Measurements from ENCODE around the gene ANKEF1. TPM values are rescaled to one million over a fixed set of nuclear protein-coding genes. Genes with fewer than 3 reads are reported as not detected.

ANKEF1 gene
- total and polyA plus RNA-seq, 2 experiments from 2014 or later: 4.7 to 9.7 TPM

DNA sequence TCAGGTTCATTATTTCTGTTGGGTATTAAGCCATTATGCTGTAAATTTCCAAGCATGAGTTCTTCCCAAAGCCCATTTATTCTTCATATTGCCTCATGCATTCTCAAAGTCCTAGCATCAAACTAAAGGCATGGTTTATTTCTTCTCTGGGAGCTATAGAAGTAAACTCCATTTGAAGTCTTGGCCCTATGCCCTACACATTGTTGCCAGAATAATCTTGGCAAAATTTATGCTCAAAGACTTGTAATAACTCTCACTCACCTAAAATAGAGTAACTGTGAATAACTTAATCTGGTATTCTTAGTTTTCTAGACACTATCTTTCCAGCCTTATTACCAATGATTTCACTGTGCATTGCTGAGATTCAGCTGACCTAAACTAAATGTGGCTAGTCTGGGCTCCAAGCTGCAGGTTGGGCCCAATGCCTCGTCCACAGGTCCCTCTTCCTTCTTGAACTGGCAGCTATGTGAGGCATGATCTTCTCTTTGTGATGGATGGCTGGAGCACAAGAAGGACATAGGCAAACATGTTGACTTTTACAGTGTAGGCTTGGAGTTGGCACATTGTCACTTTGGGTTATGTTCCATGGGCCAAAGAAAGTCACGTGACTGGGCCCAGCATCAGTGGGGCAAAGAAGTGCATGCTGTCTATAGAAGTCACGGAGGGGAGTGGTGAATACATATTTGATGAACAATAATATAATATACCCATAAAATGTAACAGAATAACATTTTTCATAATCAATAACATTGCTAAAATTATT, 39.1 kb upstream of the ANKEF1 start:
- Histone ChIP-seq H3F3A (replicated peaks; ENCODE audit: low read depth) (no peaks in the 10 kb centered on the region), H3K4me3 (no peak overlapping the region), H3K4me2 (no peak overlapping the region), H3K27ac (ENCODE audit: low read depth) (no peak overlapping the region), H3K36me3 (ENCODE audit: insufficient read depth) (no peaks in the 10 kb centered on the region), H3K79me2 (replicated peaks; ENCODE audit: insufficient read depth) (no peaks in the 10 kb centered on the region), H4K20me1 (replicated peaks; ENCODE audit: insufficient read depth) (no peaks in the 10 kb centered on the region), H3K9me2 (ENCODE audit: insufficient read depth) (peaks cover 5% of the 10 kb centered on the region; the same call in 1 of the 2 replicates), H2AFZ (no peak overlapping the region), H3K27me3 (ENCODE audit: insufficient read depth) (no peaks in the 10 kb centered on the region), H3K4me1 (ENCODE audit: insufficient read depth) (no peaks in the 10 kb centered on the region)
- TF ChIP-seq POLR2AphosphoS5 (IDR thresholded peaks at IDR 0.05; ENCODE audit: low read depth) (no peak), ZNF331 (CRISPR knock-in tag; IDR thresholded peaks at IDR 0.05; ENCODE audit: low read depth) (no peak), EZH2 (IDR thresholded peaks at IDR 0.05; ENCODE audit: low read depth, unreplicated experiment) (no peak), STAT1 (IDR thresholded peaks at IDR 0.05; ENCODE audit: unreplicated experiment) (no peak)
- Mint-ChIP-seq H3K27ac (no peak overlapping the region), H3K4me3 (no peak overlapping the region), H3K36me3 (ENCODE audit: low read depth) (no peaks in the 10 kb centered on the region), H3K4me1 (no peaks in the 10 kb centered on the region), H3K9me3 (no peaks in the 10 kb centered on the region), H3K27me3 (ENCODE audit: insufficient read depth, low read depth, poor library complexity) (no peaks in the 10 kb centered on the region)
- ATAC-seq: no peak
- DNase-seq (ENCODE audit: low spot score): no peak

DNA sequence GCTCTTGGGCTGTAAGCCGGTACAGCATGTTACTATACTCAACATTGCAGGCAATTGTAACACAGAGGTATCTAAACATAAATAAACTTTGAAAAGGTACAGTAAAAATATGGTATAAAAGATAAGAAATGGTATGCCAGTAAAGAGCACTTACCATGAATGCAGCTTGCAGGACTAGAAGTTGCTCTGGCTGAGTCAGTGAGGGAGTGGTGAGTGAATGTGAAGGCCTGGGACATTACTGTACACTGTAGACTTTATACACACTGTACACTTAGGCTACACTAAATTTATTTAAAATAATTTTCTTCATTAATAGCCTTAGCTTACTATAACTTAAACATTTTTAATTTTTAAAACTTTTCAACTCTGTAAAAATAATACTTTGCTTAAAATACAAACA, 37.8 kb upstream of the ANKEF1 start:
- no peaks in the 10 kb centered on the region for H3K27me3 Mint-ChIP-seq (ENCODE audit: insufficient read depth, low read depth, poor library complexity)
- H3K36me3 Mint-ChIP-seq (ENCODE audit: low read depth): no peaks in the 10 kb centered on the region
- Histone ChIP-seq H2AFZ (no peak overlapping the region), H3K4me3 (no peak overlapping the region), H3K27me3 (ENCODE audit: insufficient read depth) (no peaks in the 10 kb centered on the region), H4K20me1 (replicated peaks; ENCODE audit: insufficient read depth) (no peaks in the 10 kb centered on the region), H3K36me3 (ENCODE audit: insufficient read depth) (no peaks in the 10 kb centered on the region), H3K27ac (ENCODE audit: low read depth) (no peak overlapping the region), H3K9me2 (ENCODE audit: insufficient read depth) (peaks cover 5% of the 10 kb centered on the region; the same call in 1 of the 2 replicates), H3F3A (replicated peaks; ENCODE audit: low read depth) (no peaks in the 10 kb centered on the region), H3K4me1 (ENCODE audit: insufficient read depth) (no peaks in the 10 kb centered on the region), H3K79me2 (replicated peaks; ENCODE audit: insufficient read depth) (no peaks in the 10 kb centered on the region), H3K4me2 (no peak overlapping the region)
- no peak overlapping the region for H3K4me3 Mint-ChIP-seq
- no peaks in the 10 kb centered on the region for H3K4me1 Mint-ChIP-seq
- no peak for DNase-seq (ENCODE audit: low spot score)
- no peaks in the 10 kb centered on the region for H3K9me3 Mint-ChIP-seq
- no peak overlapping the region for H3K27ac Mint-ChIP-seq
- no peak for ATAC-seq
- TF ChIP-seq ZNF114 (CRISPR knock-in tag; IDR thresholded peaks at IDR 0.05) (no peak), ZNF331 (CRISPR knock-in tag; IDR thresholded peaks at IDR 0.05; ENCODE audit: low read depth) (no peak), EZH2phosphoT487 (IDR thresholded peaks at IDR 0.05; ENCODE audit: unreplicated experiment) (no peak), JUNB (IDR thresholded peaks at IDR 0.05; ENCODE audit: unreplicated experiment) (no peak), NANOG (IDR thresholded peaks at IDR 0.05; ENCODE audit: borderline replicate concordance) (no peak)
- TF ChIP-seq, protein P1, sequence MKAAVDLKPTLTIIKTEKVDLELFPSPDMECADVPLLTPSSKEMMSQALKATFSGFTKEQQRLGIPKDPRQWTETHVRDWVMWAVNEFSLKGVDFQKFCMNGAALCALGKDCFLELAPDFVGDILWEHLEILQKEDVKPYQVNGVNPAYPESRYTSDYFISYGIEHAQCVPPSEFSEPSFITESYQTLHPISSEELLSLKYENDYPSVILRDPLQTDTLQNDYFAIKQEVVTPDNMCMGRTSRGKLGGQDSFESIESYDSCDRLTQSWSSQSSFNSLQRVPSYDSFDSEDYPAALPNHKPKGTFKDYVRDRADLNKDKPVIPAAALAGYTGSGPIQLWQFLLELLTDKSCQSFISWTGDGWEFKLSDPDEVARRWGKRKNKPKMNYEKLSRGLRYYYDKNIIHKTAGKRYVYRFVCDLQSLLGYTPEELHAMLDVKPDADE (IDR thresholded peaks at IDR 0.05): no peak
- TF ChIP-seq, protein P2, sequence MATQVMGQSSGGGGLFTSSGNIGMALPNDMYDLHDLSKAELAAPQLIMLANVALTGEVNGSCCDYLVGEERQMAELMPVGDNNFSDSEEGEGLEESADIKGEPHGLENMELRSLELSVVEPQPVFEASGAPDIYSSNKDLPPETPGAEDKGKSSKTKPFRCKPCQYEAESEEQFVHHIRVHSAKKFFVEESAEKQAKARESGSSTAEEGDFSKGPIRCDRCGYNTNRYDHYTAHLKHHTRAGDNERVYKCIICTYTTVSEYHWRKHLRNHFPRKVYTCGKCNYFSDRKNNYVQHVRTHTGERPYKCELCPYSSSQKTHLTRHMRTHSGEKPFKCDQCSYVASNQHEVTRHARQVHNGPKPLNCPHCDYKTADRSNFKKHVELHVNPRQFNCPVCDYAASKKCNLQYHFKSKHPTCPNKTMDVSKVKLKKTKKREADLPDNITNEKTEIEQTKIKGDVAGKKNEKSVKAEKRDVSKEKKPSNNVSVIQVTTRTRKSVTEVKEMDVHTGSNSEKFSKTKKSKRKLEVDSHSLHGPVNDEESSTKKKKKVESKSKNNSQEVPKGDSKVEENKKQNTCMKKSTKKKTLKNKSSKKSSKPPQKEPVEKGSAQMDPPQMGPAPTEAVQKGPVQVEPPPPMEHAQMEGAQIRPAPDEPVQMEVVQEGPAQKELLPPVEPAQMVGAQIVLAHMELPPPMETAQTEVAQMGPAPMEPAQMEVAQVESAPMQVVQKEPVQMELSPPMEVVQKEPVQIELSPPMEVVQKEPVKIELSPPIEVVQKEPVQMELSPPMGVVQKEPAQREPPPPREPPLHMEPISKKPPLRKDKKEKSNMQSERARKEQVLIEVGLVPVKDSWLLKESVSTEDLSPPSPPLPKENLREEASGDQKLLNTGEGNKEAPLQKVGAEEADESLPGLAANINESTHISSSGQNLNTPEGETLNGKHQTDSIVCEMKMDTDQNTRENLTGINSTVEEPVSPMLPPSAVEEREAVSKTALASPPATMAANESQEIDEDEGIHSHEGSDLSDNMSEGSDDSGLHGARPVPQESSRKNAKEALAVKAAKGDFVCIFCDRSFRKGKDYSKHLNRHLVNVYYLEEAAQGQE (IDR thresholded peaks at IDR 0.05; ENCODE audit: unreplicated experiment): no peak
- TF ChIP-seq, protein P3, sequence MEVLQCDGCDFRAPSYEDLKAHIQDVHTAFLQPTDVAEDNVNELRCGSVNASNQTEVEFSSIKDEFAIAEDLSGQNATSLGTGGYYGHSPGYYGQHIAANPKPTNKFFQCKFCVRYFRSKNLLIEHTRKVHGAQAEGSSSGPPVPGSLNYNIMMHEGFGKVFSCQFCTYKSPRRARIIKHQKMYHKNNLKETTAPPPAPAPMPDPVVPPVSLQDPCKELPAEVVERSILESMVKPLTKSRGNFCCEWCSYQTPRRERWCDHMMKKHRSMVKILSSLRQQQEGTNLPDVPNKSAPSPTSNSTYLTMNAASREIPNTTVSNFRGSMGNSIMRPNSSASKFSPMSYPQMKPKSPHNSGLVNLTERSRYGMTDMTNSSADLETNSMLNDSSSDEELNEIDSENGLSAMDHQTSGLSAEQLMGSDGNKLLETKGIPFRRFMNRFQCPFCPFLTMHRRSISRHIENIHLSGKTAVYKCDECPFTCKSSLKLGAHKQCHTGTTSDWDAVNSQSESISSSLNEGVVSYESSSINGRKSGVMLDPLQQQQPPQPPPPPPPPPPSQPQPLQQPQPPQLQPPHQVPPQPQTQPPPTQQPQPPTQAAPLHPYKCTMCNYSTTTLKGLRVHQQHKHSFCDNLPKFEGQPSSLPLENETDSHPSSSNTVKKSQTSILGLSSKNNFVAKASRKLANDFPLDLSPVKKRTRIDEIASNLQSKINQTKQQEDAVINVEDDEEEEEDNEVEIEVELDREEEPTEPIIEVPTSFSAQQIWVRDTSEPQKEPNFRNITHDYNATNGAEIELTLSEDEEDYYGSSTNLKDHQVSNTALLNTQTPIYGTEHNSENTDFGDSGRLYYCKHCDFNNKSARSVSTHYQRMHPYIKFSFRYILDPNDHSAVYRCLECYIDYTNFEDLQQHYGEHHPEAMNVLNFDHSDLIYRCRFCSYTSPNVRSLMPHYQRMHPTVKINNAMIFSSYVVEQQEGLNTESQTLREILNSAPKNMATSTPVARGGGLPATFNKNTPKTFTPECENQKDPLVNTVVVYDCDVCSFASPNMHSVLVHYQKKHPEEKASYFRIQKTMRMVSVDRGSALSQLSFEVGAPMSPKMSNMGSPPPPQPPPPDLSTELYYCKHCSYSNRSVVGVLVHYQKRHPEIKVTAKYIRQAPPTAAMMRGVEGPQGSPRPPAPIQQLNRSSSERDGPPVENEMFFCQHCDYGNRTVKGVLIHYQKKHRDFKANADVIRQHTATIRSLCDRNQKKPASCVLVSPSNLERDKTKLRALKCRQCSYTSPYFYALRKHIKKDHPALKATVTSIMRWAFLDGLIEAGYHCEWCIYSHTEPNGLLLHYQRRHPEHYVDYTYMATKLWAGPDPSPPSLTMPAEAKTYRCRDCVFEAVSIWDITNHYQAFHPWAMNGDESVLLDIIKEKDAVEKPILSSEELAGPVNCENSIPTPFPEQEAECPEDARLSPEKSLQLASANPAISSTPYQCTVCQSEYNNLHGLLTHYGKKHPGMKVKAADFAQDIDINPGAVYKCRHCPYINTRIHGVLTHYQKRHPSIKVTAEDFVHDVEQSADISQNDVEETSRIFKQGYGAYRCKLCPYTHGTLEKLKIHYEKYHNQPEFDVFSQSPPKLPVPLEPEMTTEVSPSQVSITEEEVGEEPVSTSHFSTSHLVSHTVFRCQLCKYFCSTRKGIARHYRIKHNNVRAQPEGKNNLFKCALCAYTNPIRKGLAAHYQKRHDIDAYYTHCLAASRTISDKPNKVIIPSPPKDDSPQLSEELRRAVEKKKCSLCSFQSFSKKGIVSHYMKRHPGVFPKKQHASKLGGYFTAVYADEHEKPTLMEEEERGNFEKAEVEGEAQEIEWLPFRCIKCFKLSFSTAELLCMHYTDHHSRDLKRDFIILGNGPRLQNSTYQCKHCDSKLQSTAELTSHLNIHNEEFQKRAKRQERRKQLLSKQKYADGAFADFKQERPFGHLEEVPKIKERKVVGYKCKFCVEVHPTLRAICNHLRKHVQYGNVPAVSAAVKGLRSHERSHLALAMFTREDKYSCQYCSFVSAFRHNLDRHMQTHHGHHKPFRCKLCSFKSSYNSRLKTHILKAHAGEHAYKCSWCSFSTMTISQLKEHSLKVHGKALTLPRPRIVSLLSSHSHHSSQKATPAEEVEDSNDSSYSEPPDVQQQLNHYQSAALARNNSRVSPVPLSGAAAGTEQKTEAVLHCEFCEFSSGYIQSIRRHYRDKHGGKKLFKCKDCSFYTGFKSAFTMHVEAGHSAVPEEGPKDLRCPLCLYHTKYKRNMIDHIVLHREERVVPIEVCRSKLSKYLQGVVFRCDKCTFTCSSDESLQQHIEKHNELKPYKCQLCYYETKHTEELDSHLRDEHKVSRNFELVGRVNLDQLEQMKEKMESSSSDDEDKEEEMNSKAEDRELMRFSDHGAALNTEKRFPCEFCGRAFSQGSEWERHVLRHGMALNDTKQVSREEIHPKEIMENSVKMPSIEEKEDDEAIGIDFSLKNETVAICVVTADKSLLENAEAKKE (CRISPR knock-in tag; IDR thresholded peaks at IDR 0.05): no peak
